Loucy (cell line): ENCODE data around the gene SDCCAG8.

Experiments
- CTCF ChIP-seq: fragments of 200-600 bp; sonication (generic); conservative IDR thresholded peaks from 2 replicates; pipeline ENCODE4 v1.5.1; 2014; ENCODE audit warnings: mild to moderate bottlenecking, antibody characterized with exemption, low read length
- EZH2phosphoT487 ChIP-seq: fragments of 200-600 bp; IDR thresholded peaks from 2 replicates; pipeline ENCODE4 v1.6.1; 2018; ENCODE audit warnings: antibody characterized with exemption, mild to moderate bottlenecking, moderate library complexity, borderline replicate concordance

- TF ChIP-seq CTCF: no peak
- no peak for TF ChIP-seq EZH2phosphoT487
These were observed 64.4 kb downstream of the SDCCAG8 start for GRCh38 chr1:243320224-243320623.
